ENCODE measurements around the gene ACOX1.

The ACOX1 gene

GRCh38 chr17:76014925-76015261, 35.9 kb upstream of the ACOX1 start:
- no peaks in the 10 kb centered on the region for H3K9me3 ChIP-seq (ENCODE audit: low read length)
- H3K36me3 ChIP-seq (ENCODE audit: insufficient read depth, low read length): no peaks in the 10 kb centered on the region
- H3K4me1 ChIP-seq (ENCODE audit: insufficient read depth, low read length): peaks cover 5% of the 10 kb centered on the region
- no peak overlapping the region for H3K4me3 ChIP-seq (ENCODE audit: low read length)
- peaks cover 11% of the 10 kb centered on the region for H3K27me3 ChIP-seq (ENCODE audit: insufficient read depth, low read length)
- H2AFZ ChIP-seq (ENCODE audit: low read depth, low read length): no peak overlapping the region

- no peak overlapping the region for H3K4me3 ChIP-seq (ENCODE audit: low read length)
Observed at GRCh38 chr17:76014100-76014924, 35.3 kb upstream of the ACOX1 start.

GRCh38 chr17:76013377-76013932, 34.5 kb upstream of the ACOX1 start:
- Histone ChIP-seq H3K36me3 (ENCODE audit: insufficient read depth, low read length) (no peaks in the 10 kb centered on the region), H2AFZ (ENCODE audit: low read depth, low read length) (peak overlapping the region; percentile 8), H3K9me3 (ENCODE audit: low read length) (no peaks in the 10 kb centered on the region), H3K4me3 (ENCODE audit: low read length) (no peak overlapping the region), H3K4me1 (ENCODE audit: insufficient read depth, low read length) (peaks cover 5% of the 10 kb centered on the region), H3K27me3 (ENCODE audit: insufficient read depth, low read length) (peaks cover 11% of the 10 kb centered on the region)

More at GRCh38 chr17:76014100-76014924, 35.3 kb upstream of the ACOX1 start:
- peaks cover 11% of the 10 kb centered on the region for H3K27me3 ChIP-seq (ENCODE audit: insufficient read depth, low read length)
- H3K9me3 ChIP-seq (ENCODE audit: low read length): no peaks in the 10 kb centered on the region
- H3K4me1 ChIP-seq (ENCODE audit: insufficient read depth, low read length): peaks cover 5% of the 10 kb centered on the region
- peak overlapping the region; percentile 8 for H2AFZ ChIP-seq (ENCODE audit: low read depth, low read length)
- H3K36me3 ChIP-seq (ENCODE audit: insufficient read depth, low read length): no peaks in the 10 kb centered on the region

- no peak overlapping the region for H3K4me3 ChIP-seq (ENCODE audit: low read length)
Observed at GRCh38 chr17:76011951-76012350, 33.0 kb upstream of the ACOX1 start.

GRCh38 chr17:76009969-76010661, 31.1 kb upstream of the ACOX1 start:
- Histone ChIP-seq H3K9me3 (ENCODE audit: low read length) (no peaks in the 10 kb centered on the region), H3K27me3 (ENCODE audit: insufficient read depth, low read length) (no peaks in the 10 kb centered on the region), H3K4me1 (ENCODE audit: insufficient read depth, low read length) (peaks cover 5% of the 10 kb centered on the region)

More at GRCh38 chr17:76011951-76012350, 33.0 kb upstream of the ACOX1 start:
- H3K27me3 ChIP-seq (ENCODE audit: insufficient read depth, low read length): peaks cover 3% of the 10 kb centered on the region
- no peak overlapping the region for H2AFZ ChIP-seq (ENCODE audit: low read depth, low read length)
- H3K9me3 ChIP-seq (ENCODE audit: low read length): no peaks in the 10 kb centered on the region
- no peaks in the 10 kb centered on the region for H3K36me3 ChIP-seq (ENCODE audit: insufficient read depth, low read length)
- H3K4me1 ChIP-seq (ENCODE audit: insufficient read depth, low read length): peaks cover 5% of the 10 kb centered on the region

GRCh38 chr17:76009447-76009846, 30.5 kb upstream of the ACOX1 start:
- H3K36me3 ChIP-seq (ENCODE audit: insufficient read depth, low read length): no peaks in the 10 kb centered on the region
- no peaks in the 10 kb centered on the region for H3K27me3 ChIP-seq (ENCODE audit: insufficient read depth, low read length)
- H3K9me3 ChIP-seq (ENCODE audit: low read length): no peaks in the 10 kb centered on the region
- no peak overlapping the region for H2AFZ ChIP-seq (ENCODE audit: low read depth, low read length)
- H3K4me3 ChIP-seq (ENCODE audit: low read length): no peak overlapping the region
- peaks cover 5% of the 10 kb centered on the region for H3K4me1 ChIP-seq (ENCODE audit: insufficient read depth, low read length)

More at GRCh38 chr17:76009969-76010661, 31.1 kb upstream of the ACOX1 start:
- Histone ChIP-seq H3K4me3 (ENCODE audit: low read length) (no peak overlapping the region), H2AFZ (ENCODE audit: low read depth, low read length) (no peak overlapping the region), H3K36me3 (ENCODE audit: insufficient read depth, low read length) (no peaks in the 10 kb centered on the region)

GRCh38 chr17:76008630-76009425, 29.9 kb upstream of the ACOX1 start:
- Histone ChIP-seq H3K27me3 (ENCODE audit: insufficient read depth, low read length) (no peaks in the 10 kb centered on the region), H3K9me3 (ENCODE audit: low read length) (no peaks in the 10 kb centered on the region), H3K36me3 (ENCODE audit: insufficient read depth, low read length) (no peaks in the 10 kb centered on the region), H3K4me1 (ENCODE audit: insufficient read depth, low read length) (peaks cover 2% of the 10 kb centered on the region), H2AFZ (ENCODE audit: low read depth, low read length) (no peak overlapping the region), H3K4me3 (ENCODE audit: low read length) (no peak overlapping the region)

GRCh38 chr17:76008208-76008607, 29.2 kb upstream of the ACOX1 start:
- Histone ChIP-seq H3K9me3 (ENCODE audit: low read length) (no peaks in the 10 kb centered on the region), H3K4me1 (ENCODE audit: insufficient read depth, low read length) (no peaks in the 10 kb centered on the region), H3K27me3 (ENCODE audit: insufficient read depth, low read length) (no peaks in the 10 kb centered on the region), H3K36me3 (ENCODE audit: insufficient read depth, low read length) (no peaks in the 10 kb centered on the region), H2AFZ (ENCODE audit: low read depth, low read length) (no peak overlapping the region), H3K4me3 (ENCODE audit: low read length) (no peak overlapping the region)

- Histone ChIP-seq H3K27me3 (ENCODE audit: insufficient read depth, low read length) (no peaks in the 10 kb centered on the region), H3K4me3 (ENCODE audit: low read length) (no peak overlapping the region)
Observed at GRCh38 chr17:76007850-76008165, 28.8 kb upstream of the ACOX1 start.

GRCh38 chr17:76007131-76007849, 28.3 kb upstream of the ACOX1 start:
- Histone ChIP-seq H3K4me3 (ENCODE audit: low read length) (no peak overlapping the region), H2AFZ (ENCODE audit: low read depth, low read length) (no peak overlapping the region), H3K9me3 (ENCODE audit: low read length) (no peaks in the 10 kb centered on the region), H3K4me1 (ENCODE audit: insufficient read depth, low read length) (no peaks in the 10 kb centered on the region), H3K36me3 (ENCODE audit: insufficient read depth, low read length) (no peaks in the 10 kb centered on the region), H3K27me3 (ENCODE audit: insufficient read depth, low read length) (no peaks in the 10 kb centered on the region)

More at GRCh38 chr17:76007850-76008165, 28.8 kb upstream of the ACOX1 start:
- no peaks in the 10 kb centered on the region for H3K4me1 ChIP-seq (ENCODE audit: insufficient read depth, low read length)
- no peaks in the 10 kb centered on the region for H3K36me3 ChIP-seq (ENCODE audit: insufficient read depth, low read length)
- H2AFZ ChIP-seq (ENCODE audit: low read depth, low read length): no peak overlapping the region
- H3K9me3 ChIP-seq (ENCODE audit: low read length): no peaks in the 10 kb centered on the region

- H3K36me3 ChIP-seq (ENCODE audit: insufficient read depth, low read length): peaks cover 9% of the 10 kb centered on the region
- H2AFZ ChIP-seq (ENCODE audit: low read depth, low read length): no peak overlapping the region
- no peak overlapping the region for H3K4me3 ChIP-seq (ENCODE audit: low read length)
- no peaks in the 10 kb centered on the region for H3K9me3 ChIP-seq (ENCODE audit: low read length)
- no peaks in the 10 kb centered on the region for H3K4me1 ChIP-seq (ENCODE audit: insufficient read depth, low read length)
- no peaks in the 10 kb centered on the region for H3K27me3 ChIP-seq (ENCODE audit: insufficient read depth, low read length)
Observed at GRCh38 chr17:76005263-76006149, 26.5 kb upstream of the ACOX1 start.

Measured in neuron (in vitro differentiated cells).